ENCODE data around the gene SIRT2. TPM values are rescaled to one million over a fixed set of nuclear protein-coding genes. Genes with fewer than 3 reads are reported as not detected.

Gene SIRT2
- total RNA-seq, 2 donors from 2014 or later = 28.0 to 32.9 TPM

GRCh38 chr19:38841180-38841766 is 58.1 kb downstream of the SIRT2 start:
- no peak for DNase-seq
- H3K9me3 ChIP-seq = no peaks in the 10 kb centered on the region
- H3K4me1 ChIP-seq = no peaks in the 10 kb centered on the region
- no peak for TF ChIP-seq CTCF (IDR thresholded peaks at IDR 0.05)
- intact Hi-C loops (cut with DNase I) = no loop called here
- no peak overlapping the region for H3K4me3 ChIP-seq
- H3K27ac ChIP-seq = no peak overlapping the region
- no peak overlapping the region for H3K9ac ChIP-seq (ENCODE audit: low read depth in 2 of 2, low read length in 2 of 2)
- H3K27me3 ChIP-seq = no peaks in the 10 kb centered on the region
- peaks cover 73% of the 10 kb centered on the region for H3K36me3 ChIP-seq

GRCh38 chr19:38840583-38840968 is 58.8 kb downstream of the SIRT2 start:
- Histone ChIP-seq H3K27ac (no peak overlapping the region), H3K4me3 (no peak overlapping the region), H3K36me3 (peaks cover 66% of the 10 kb centered on the region), H3K9ac (ENCODE audit: low read depth in 2 of 2, low read length in 2 of 2) (no peak overlapping the region), H3K4me1 (no peaks in the 10 kb centered on the region), H3K27me3 (no peaks in the 10 kb centered on the region), H3K9me3 (no peaks in the 10 kb centered on the region)
- no peak for TF ChIP-seq CTCF (IDR thresholded peaks at IDR 0.05)
- DNase-seq = no peak
- intact Hi-C loops (cut with DNase I) = no loop called here

GRCh38 chr19:38839816-38840582 is 59.4 kb downstream of the SIRT2 start:
- Histone ChIP-seq H3K9me3 (no peaks in the 10 kb centered on the region), H3K4me1 (no peaks in the 10 kb centered on the region), H3K27me3 (no peaks in the 10 kb centered on the region), H3K9ac (ENCODE audit: low read depth in 2 of 2, low read length in 2 of 2) (no peak overlapping the region), H3K27ac (no peak overlapping the region), H3K36me3 (peaks cover 60% of the 10 kb centered on the region), H3K4me3 (no peak overlapping the region)
- TF ChIP-seq CTCF (IDR thresholded peaks at IDR 0.05) = no peak
- intact Hi-C loops (cut with DNase I) = no loop called here
- DNase-seq = no peak

GRCh38 chr19:38838986-38839761 is 60.2 kb downstream of the SIRT2 start:
- H3K9me3 ChIP-seq = no peaks in the 10 kb centered on the region
- H3K27me3 ChIP-seq = no peaks in the 10 kb centered on the region
- H3K9ac ChIP-seq (ENCODE audit: low read depth in 2 of 2, low read length in 2 of 2) = no peak overlapping the region
- DNase-seq = no peak
- peaks cover 54% of the 10 kb centered on the region for H3K36me3 ChIP-seq
- intact Hi-C loops (cut with DNase I) = no loop called here
- no peak overlapping the region for H3K4me3 ChIP-seq
- no peak for TF ChIP-seq CTCF (IDR thresholded peaks at IDR 0.05)
- no peak overlapping the region for H3K27ac ChIP-seq
- no peaks in the 10 kb centered on the region for H3K4me1 ChIP-seq

- intact Hi-C loops (cut with DNase I) = no loop called here
- Histone ChIP-seq H3K27me3 (no peaks in the 10 kb centered on the region), H3K4me1 (no peaks in the 10 kb centered on the region), H3K9ac (ENCODE audit: low read depth in 2 of 2, low read length in 2 of 2) (peak overlapping the region in 1 of 2 donors; percentile 21), H3K27ac (no peak overlapping the region), H3K4me3 (no peak overlapping the region), H3K36me3 (peaks cover 46% of the 10 kb centered on the region), H3K9me3 (no peaks in the 10 kb centered on the region)
- TF ChIP-seq CTCF (IDR thresholded peaks at IDR 0.05) = no peak
- DNase-seq = no peak
These were observed 61.0 kb downstream of the SIRT2 start for GRCh38 chr19:38838208-38838985.

Measured in colonic mucosa (tissue), 4 donors.